WERI-Rb-1 (cell line): Measurements from ENCODE around the gene RTTN.

Experiments
- DNase-seq: peaks from one replicate; pipeline ENCODE4 v3.0.0-alpha.2; 2020
- H3K27ac ChIP-seq: fragments of 250-450 bp; sonication (Bioruptor Pico); 2 replicates; pipeline ENCODE4 v1.5.1; 2020; ENCODE audit warnings: mild to moderate bottlenecking, moderate library complexity
- H3K27me3 ChIP-seq: fragments of 250-450 bp; sonication (Bioruptor Pico); 2 replicates; pipeline ENCODE4 v1.5.1; 2021; ENCODE audit warnings: mild to moderate bottlenecking, low read depth, moderate library complexity; ENCODE audit not compliant: insufficient read depth, severe bottlenecking
- H3K36me3 ChIP-seq: fragments of 250-450 bp; sonication (Bioruptor Pico); 2 replicates; pipeline ENCODE4 v1.5.1; 2020; ENCODE audit warnings: mild to moderate bottlenecking, moderate library complexity
- H3K4me3 ChIP-seq: 2 replicates; pipeline ENCODE4 v1.5.1; 2011; ENCODE audit warnings: low read depth, mild to moderate bottlenecking, control low read depth, low read length
- H3K9me3 ChIP-seq: fragments of 250-450 bp; sonication (Bioruptor Pico); 2 replicates; pipeline ENCODE4 v1.5.1; 2021; ENCODE audit warnings: mild to moderate bottlenecking, moderate library complexity; ENCODE audit not compliant: severe bottlenecking
- TF ChIP-seq, protein P1 (sequence below): IDR thresholded peaks from 2 replicates; pipeline ENCODE4 v1.5.1; 2011; ENCODE audit warnings: low read depth, mild to moderate bottlenecking, control low read depth, inconsistent platforms, low read length

The RTTN gene

DNA sequence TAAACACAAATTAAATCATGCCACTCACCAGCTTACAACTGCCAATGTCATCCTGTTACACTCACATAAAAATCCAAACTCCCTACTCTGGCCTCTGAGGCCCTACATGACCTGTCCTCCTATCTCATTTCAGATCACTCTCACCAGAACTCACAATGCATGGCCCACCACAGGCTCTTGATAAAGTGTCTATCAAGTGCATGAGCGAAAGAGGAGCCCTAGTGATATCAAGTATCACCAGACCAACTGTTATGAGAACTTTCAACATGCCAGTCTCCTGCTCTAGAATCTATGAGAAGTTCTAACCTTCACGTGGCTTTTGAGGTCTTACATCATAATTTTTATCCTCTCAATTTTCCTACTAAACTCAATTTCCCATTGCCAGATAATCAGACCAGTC lies 181.4 kb downstream of the RTTN start:
- Histone ChIP-seq H3K4me3 (no peak overlapping the region), H3K36me3 (no peaks in the 10 kb centered on the region; the same call in 1 of the 2 replicates), H3K9me3 (no peaks in the 10 kb centered on the region), H3K27ac (no peak overlapping the region), H3K27me3 (no peaks in the 10 kb centered on the region)
- TF ChIP-seq, protein P1, sequence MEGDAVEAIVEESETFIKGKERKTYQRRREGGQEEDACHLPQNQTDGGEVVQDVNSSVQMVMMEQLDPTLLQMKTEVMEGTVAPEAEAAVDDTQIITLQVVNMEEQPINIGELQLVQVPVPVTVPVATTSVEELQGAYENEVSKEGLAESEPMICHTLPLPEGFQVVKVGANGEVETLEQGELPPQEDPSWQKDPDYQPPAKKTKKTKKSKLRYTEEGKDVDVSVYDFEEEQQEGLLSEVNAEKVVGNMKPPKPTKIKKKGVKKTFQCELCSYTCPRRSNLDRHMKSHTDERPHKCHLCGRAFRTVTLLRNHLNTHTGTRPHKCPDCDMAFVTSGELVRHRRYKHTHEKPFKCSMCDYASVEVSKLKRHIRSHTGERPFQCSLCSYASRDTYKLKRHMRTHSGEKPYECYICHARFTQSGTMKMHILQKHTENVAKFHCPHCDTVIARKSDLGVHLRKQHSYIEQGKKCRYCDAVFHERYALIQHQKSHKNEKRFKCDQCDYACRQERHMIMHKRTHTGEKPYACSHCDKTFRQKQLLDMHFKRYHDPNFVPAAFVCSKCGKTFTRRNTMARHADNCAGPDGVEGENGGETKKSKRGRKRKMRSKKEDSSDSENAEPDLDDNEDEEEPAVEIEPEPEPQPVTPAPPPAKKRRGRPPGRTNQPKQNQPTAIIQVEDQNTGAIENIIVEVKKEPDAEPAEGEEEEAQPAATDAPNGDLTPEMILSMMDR, result no peak
- DNase-seq, result no peak

DNA sequence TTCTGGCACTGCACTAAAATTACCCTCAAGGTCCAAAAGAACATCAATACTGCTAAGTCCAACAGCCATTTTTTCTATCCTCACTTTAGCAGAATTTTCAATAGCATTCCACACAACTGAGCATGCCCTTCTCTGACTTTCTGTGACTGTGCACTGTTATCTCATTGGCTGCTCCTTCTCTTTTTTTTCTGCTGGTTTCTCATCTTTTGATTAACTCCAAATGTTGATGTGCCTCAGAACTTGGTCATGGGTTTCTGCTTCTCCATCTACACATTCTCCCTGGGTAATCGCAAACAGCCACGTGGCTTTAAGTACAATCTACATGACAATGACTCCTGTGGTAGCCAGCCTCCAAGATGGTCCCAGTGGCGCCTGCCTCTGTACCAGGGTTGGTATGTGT lies 182.9 kb downstream of the RTTN start:
- no peak for DNase-seq
- no peak overlapping the region for H3K27ac ChIP-seq
- no peaks in the 10 kb centered on the region; the same call in 1 of the 2 replicates for H3K36me3 ChIP-seq
- H3K27me3 ChIP-seq, result no peaks in the 10 kb centered on the region
- H3K4me3 ChIP-seq, result no peak overlapping the region
- TF ChIP-seq, protein P1, result no peak
- no peaks in the 10 kb centered on the region for H3K9me3 ChIP-seq

DNA sequence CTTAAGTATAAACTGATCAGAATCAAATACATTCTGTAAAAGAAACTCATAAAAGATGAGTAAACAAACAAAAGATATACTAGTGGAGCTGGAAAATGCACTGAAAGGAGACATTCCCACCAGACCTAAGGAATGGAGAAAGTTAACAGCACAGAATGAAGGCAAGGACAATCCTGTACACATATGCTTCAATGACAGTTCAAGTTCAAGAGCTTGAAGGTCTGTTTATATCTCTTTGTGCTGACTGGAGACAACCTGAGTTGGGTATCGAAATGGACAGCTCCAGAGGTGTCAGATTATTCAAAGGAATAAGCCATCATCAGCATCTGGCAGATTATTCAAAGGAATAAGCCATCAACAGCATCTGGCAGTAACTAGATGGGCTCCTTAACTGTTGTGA lies 184.0 kb downstream of the RTTN start:
- Histone ChIP-seq H3K36me3 (no peaks in the 10 kb centered on the region; the same call in 1 of the 2 replicates), H3K27ac (no peak overlapping the region), H3K4me3 (no peak overlapping the region), H3K27me3 (no peaks in the 10 kb centered on the region), H3K9me3 (no peaks in the 10 kb centered on the region)
- no peak for DNase-seq
- TF ChIP-seq, protein P1, result no peak

DNA sequence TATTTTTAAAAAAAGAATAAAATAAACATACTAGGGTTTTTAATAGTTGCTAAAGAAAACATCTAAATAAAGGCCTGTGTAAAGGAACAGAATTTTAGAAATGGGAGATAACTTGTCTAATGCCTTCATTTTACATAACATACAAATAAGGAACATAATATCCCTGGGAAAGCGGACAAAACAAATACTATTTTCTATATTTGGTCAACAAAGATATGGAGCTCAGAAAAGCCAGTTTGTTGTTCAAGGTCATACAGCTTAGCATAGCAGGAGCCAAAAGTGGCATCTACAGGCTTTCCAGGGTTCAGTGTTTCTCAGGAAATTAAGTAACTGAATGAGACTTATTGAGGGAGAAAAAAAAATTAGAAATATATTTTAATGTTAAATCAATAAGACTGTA lies 184.4 kb downstream of the RTTN start:
- Histone ChIP-seq H3K9me3 (no peaks in the 10 kb centered on the region), H3K27ac (no peak overlapping the region), H3K4me3 (no peak overlapping the region), H3K36me3 (no peaks in the 10 kb centered on the region; the same call in 1 of the 2 replicates), H3K27me3 (no peaks in the 10 kb centered on the region)
- DNase-seq, result no peak
- TF ChIP-seq, protein P1, result no peak

DNA sequence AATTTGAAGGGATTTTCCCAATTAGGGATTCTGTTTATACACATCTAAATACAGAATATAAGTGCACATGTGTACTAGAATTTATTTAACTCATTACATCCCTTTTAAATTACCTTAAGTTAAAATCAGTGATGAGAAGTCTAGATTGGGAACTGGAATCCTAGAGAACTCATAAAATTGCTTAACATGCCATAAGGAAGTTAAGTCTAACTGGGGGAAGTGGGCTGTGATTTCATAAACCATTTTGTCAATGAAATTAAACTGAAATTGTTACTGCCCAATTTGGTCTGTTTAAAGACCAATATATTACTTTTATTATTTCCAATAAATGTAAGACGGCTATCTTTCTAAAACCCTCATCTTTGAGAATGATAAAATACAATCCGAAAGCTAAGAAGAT lies 185.5 kb downstream of the RTTN start:
- H3K9me3 ChIP-seq, result no peaks in the 10 kb centered on the region
- DNase-seq, result no peak
- H3K27ac ChIP-seq, result no peak overlapping the region
- no peak overlapping the region for H3K4me3 ChIP-seq
- H3K27me3 ChIP-seq, result no peaks in the 10 kb centered on the region
- H3K36me3 ChIP-seq, result no peaks in the 10 kb centered on the region; the same call in 1 of the 2 replicates
- TF ChIP-seq, protein P1, result no peak

DNA sequence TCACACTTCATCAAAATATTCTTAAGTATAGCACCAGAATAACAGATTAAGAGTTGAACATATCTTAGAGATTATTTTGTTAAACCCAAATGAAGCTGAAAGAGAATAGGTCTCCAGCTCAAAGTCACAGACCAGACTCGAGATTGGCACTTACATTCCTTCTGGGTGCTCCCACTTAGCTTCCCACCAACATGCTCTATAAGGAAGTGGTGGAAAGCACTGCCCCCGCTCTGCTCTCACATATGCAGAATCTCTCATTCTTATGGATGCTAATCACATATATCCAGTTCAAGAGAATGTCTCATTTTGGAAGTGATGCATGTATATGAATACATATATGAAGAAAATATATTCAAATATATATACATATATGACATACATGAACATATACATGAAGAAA lies 186.4 kb downstream of the RTTN start:
- H3K27me3 ChIP-seq, result no peaks in the 10 kb centered on the region
- H3K9me3 ChIP-seq, result no peaks in the 10 kb centered on the region
- DNase-seq, result no peak
- no peak overlapping the region for H3K4me3 ChIP-seq
- TF ChIP-seq, protein P1, result no peak
- H3K27ac ChIP-seq, result no peak overlapping the region
- no peaks in the 10 kb centered on the region; the same call in 1 of the 2 replicates for H3K36me3 ChIP-seq
